ENCODE measurements around the gene PLEKHH1. TPM values are rescaled to one million over a fixed set of nuclear protein-coding genes. Genes with fewer than 3 reads are reported as not detected.
A peak's percentile ranks its signal among the peaks of the same experiment; 100 is the strongest.

The PLEKHH1 gene
- total RNA-seq, 2 donors from 2014 or later = 1.0 to 1.2 TPM

- H3K27ac Mint-ChIP-seq = no peak overlapping the region
- no peaks in the 10 kb centered on the region for H3K27me3 Mint-ChIP-seq (ENCODE audit: low read depth)
Measured at GRCh38 chr14:67567654-67568053, 34.6 kb downstream of the PLEKHH1 start.

GRCh38 chr14:67569011-67569650 lies 36.0 kb downstream of the PLEKHH1 start:
- Mint-ChIP-seq H3K36me3 (ENCODE audit: insufficient read depth in 2 of 2) (no peaks in the 10 kb centered on the region), H3K27ac (no peak overlapping the region), H3K27me3 (ENCODE audit: low read depth) (no peaks in the 10 kb centered on the region), H3K4me3 (no peak overlapping the region), H3K4me1 (ENCODE audit: low read depth) (peaks cover 5% of the 10 kb centered on the region), H3K9me3 (no peaks in the 10 kb centered on the region)
- DNase-seq (no peak), ATAC-seq (replicated peaks in 1 of 2) (no peak)

More at GRCh38 chr14:67567654-67568053, 34.6 kb downstream of the PLEKHH1 start:
- DNase-seq = no peak
- Mint-ChIP-seq H3K4me3 (no peak overlapping the region), H3K36me3 (ENCODE audit: insufficient read depth in 2 of 2) (no peaks in the 10 kb centered on the region), H3K9me3 (no peaks in the 10 kb centered on the region), H3K4me1 (ENCODE audit: low read depth) (peaks cover 5% of the 10 kb centered on the region)
- ATAC-seq (replicated peaks in 1 of 2) = no peak

DNA sequence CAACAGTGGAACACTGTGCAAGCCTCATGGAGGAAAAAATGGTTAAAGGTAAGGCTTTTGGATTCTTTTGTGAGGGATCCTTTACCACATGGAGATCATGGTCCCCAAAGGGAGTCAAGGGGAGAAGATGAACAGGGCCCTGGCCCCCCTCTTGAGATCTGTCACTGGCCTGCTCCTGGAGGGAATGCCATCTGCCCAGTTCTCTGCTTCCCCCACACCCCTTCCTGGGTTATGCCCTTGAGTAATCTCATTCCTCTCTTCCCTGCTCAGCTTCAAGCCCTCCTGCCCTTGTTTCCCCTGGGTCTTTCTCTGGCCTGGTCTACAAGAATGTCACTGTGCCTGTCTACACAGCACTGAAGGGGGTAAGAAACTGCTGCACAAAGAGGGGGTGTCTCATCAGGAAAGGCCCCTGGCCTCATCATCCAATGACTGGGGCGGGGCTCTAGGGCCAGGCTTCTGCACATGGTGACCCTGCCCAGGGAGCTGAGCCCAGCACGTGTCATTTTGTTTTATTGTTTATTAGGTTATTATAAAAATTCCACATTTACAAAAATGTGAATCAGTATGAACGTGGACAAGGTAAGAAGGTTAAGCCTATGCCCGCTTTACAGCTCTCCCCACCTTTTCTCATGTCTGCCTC lies 36.7 kb downstream of the PLEKHH1 start:
- no peaks in the 10 kb centered on the region for H3K27me3 Mint-ChIP-seq (ENCODE audit: low read depth)
- H3K36me3 Mint-ChIP-seq (ENCODE audit: insufficient read depth in 2 of 2) = no peaks in the 10 kb centered on the region
- no peaks in the 10 kb centered on the region for H3K9me3 Mint-ChIP-seq
- no peak overlapping the region for H3K4me3 Mint-ChIP-seq
- ATAC-seq (replicated peaks in 1 of 2) = no peak
- peaks cover 5% of the 10 kb centered on the region for H3K4me1 Mint-ChIP-seq (ENCODE audit: low read depth)
- no peak for DNase-seq
- H3K27ac Mint-ChIP-seq = no peak overlapping the region

- DNase-seq = no peak
Measured at GRCh38 chr14:67570453-67570852, 37.4 kb downstream of the PLEKHH1 start.

DNA sequence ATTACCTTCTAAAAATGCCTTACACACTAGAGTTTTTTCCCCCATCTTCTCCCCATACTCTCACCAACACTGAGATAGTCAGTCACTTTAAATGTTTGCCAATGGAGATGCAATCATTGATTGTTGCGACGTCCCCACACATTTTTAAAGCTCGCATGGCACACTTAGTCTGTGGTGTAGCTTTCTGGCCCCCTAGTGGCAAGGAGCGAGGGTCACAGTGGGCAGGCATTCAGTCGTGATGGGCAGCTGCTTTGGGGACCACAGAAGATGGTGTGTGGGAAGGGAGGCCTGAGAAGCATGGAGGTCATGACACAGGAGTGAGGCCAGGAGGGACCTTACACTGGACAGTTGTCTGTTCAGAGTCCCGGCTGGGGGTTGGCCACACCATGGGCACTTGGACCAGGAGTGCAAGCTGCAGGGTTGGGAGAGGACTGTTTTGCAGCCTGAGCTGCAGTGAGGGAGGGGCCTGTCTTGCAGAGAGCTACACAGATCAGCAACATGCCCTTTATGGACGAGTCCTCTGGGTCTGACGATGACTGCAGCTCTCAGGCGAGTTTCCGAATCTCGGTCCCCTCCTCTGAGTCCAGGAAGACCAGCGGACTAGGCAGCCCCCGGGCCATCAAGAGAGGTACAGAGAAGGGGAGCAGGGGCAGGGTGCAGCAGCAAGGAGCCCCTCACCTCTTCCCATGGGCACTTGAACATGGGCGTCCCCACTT lies 38.3 kb downstream of the PLEKHH1 start:
- H3K27ac Mint-ChIP-seq = no peak overlapping the region
- peak; percentile 88 to 92 for ATAC-seq (replicated peaks in 1 of 2)
- H3K4me1 Mint-ChIP-seq (ENCODE audit: low read depth) = peaks cover 5% of the 10 kb centered on the region
- DNase-seq = peak; percentile 71 to 73
- no peaks in the 10 kb centered on the region for H3K36me3 Mint-ChIP-seq (ENCODE audit: insufficient read depth in 2 of 2)
- no peak overlapping the region for H3K4me3 Mint-ChIP-seq
- H3K9me3 Mint-ChIP-seq = no peaks in the 10 kb centered on the region
- no peaks in the 10 kb centered on the region for H3K27me3 Mint-ChIP-seq (ENCODE audit: low read depth)

More at GRCh38 chr14:67570453-67570852, 37.4 kb downstream of the PLEKHH1 start:
- Mint-ChIP-seq H3K36me3 (ENCODE audit: insufficient read depth in 2 of 2) (no peaks in the 10 kb centered on the region), H3K27ac (no peak overlapping the region), H3K9me3 (no peaks in the 10 kb centered on the region), H3K4me1 (ENCODE audit: low read depth) (peaks cover 5% of the 10 kb centered on the region), H3K4me3 (no peak overlapping the region), H3K27me3 (ENCODE audit: low read depth) (no peaks in the 10 kb centered on the region)
- ATAC-seq (replicated peaks in 1 of 2) = no peak

GRCh38 chr14:67571991-67572323 lies 38.9 kb downstream of the PLEKHH1 start:
- no peak overlapping the region for H3K27ac Mint-ChIP-seq
- H3K9me3 Mint-ChIP-seq = no peaks in the 10 kb centered on the region
- peaks cover 5% of the 10 kb centered on the region for H3K4me1 Mint-ChIP-seq (ENCODE audit: low read depth)
- ATAC-seq (replicated peaks in 1 of 2) (peak in 1 of 2 donors; percentile 8), DNase-seq (no peak)
- H3K36me3 Mint-ChIP-seq (ENCODE audit: insufficient read depth in 2 of 2) = no peaks in the 10 kb centered on the region
- H3K4me3 Mint-ChIP-seq = no peak overlapping the region
- no peaks in the 10 kb centered on the region for H3K27me3 Mint-ChIP-seq (ENCODE audit: low read depth)

- Mint-ChIP-seq H3K36me3 (ENCODE audit: insufficient read depth in 2 of 2) (no peaks in the 10 kb centered on the region), H3K9me3 (no peaks in the 10 kb centered on the region), H3K27me3 (ENCODE audit: low read depth) (no peaks in the 10 kb centered on the region), H3K4me1 (ENCODE audit: low read depth) (peaks cover 5% of the 10 kb centered on the region), H3K4me3 (no peak overlapping the region), H3K27ac (no peak overlapping the region)
- DNase-seq (no peak), ATAC-seq (replicated peaks in 1 of 2) (no peak)
Measured at GRCh38 chr14:67572608-67573007, 39.5 kb downstream of the PLEKHH1 start.

DNA sequence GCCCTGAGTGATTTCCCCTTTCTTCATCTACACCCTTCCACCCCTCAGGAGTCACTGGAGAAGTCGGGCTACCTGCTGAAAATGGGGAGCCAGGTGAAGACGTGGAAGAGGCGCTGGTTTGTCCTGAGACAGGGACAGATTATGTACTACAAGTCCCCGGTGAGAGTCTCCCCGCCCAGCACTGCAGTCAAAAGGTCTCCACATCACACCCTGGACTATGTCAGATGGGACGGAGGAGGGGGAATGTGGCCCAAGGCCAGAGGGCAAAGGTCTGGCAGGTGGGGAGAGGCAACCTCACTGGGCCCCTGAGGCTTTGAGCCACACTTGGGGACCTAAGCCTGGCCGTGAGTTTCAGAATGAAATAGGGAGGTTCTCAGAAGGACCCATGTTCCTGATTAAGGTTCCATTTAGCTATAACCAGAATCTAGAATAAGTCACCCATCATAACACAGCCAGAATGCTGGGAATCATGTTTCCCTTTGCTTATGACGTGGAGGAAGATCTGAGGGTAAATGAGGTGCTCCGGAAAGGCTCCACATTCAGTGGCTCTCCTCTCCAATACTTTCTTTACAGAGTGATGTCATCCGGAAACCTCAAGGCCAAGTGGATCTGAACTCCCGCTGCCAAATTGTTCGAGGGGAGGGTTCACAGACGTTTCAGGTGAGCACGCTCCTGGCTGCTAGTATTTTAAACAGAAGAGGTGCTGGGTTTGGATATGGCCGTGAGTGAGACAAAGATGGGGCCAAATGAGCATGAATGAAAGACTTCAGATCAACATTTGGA lies 40.3 kb downstream of the PLEKHH1 start:
- no peaks in the 10 kb centered on the region for H3K27me3 Mint-ChIP-seq (ENCODE audit: low read depth)
- peaks cover 5% of the 10 kb centered on the region for H3K4me1 Mint-ChIP-seq (ENCODE audit: low read depth)
- ATAC-seq (replicated peaks in 1 of 2) (no peak), DNase-seq (no peak)
- no peak overlapping the region for H3K4me3 Mint-ChIP-seq
- no peak overlapping the region for H3K27ac Mint-ChIP-seq
- no peaks in the 10 kb centered on the region for H3K9me3 Mint-ChIP-seq
- H3K36me3 Mint-ChIP-seq (ENCODE audit: insufficient read depth in 2 of 2) = no peaks in the 10 kb centered on the region

- no peak overlapping the region for H3K27ac Mint-ChIP-seq
- DNase-seq (no peak), ATAC-seq (replicated peaks in 1 of 2) (no peak)
- no peaks in the 10 kb centered on the region for H3K27me3 Mint-ChIP-seq (ENCODE audit: low read depth)
- no peaks in the 10 kb centered on the region for H3K36me3 Mint-ChIP-seq (ENCODE audit: insufficient read depth in 2 of 2)
- no peaks in the 10 kb centered on the region for H3K9me3 Mint-ChIP-seq
- H3K4me1 Mint-ChIP-seq (ENCODE audit: low read depth) = peaks cover 5% of the 10 kb centered on the region
- H3K4me3 Mint-ChIP-seq = no peak overlapping the region
Measured at GRCh38 chr14:67574156-67574555, 41.1 kb downstream of the PLEKHH1 start.

DNA sequence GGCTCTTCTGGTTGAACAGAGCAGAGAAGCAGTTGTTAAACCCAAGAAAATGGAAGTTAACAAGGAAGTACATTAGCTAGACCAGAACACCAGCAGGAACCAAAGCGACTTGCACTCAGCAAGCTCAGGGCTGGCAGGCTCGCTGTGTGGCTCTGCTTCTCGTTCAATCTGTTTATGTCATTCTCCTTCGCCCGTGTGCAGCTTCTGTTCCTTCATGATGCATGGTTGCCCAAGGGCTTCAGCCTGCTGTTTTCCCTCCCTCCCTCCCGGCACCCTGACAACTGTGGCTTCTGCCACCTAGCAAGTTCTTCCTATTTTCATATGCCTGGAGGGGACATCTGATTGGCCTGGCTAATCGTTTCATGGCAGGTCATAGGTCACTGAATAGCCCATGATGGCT lies 41.7 kb downstream of the PLEKHH1 start:
- H3K36me3 Mint-ChIP-seq (ENCODE audit: insufficient read depth in 2 of 2) = no peaks in the 10 kb centered on the region
- no peaks in the 10 kb centered on the region for H3K27me3 Mint-ChIP-seq (ENCODE audit: low read depth)
- DNase-seq = no peak

GRCh38 chr14:67575684-67576083 lies 42.6 kb downstream of the PLEKHH1 start:
- ATAC-seq (replicated peaks in 1 of 2) (no peak), DNase-seq (no peak)
- Mint-ChIP-seq H3K4me3 (no peak overlapping the region), H3K27me3 (ENCODE audit: low read depth) (no peaks in the 10 kb centered on the region), H3K4me1 (ENCODE audit: low read depth) (peaks cover 5% of the 10 kb centered on the region), H3K27ac (no peak overlapping the region), H3K9me3 (no peaks in the 10 kb centered on the region), H3K36me3 (ENCODE audit: insufficient read depth in 2 of 2) (no peaks in the 10 kb centered on the region)

More for the DNA sequence above, 41.7 kb downstream of the PLEKHH1 start:
- peaks cover 5% of the 10 kb centered on the region for H3K4me1 Mint-ChIP-seq (ENCODE audit: low read depth)
- no peaks in the 10 kb centered on the region for H3K9me3 Mint-ChIP-seq
- H3K27ac Mint-ChIP-seq = no peak overlapping the region
- ATAC-seq (replicated peaks in 1 of 2) = no peak
- H3K4me3 Mint-ChIP-seq = no peak overlapping the region

DNA sequence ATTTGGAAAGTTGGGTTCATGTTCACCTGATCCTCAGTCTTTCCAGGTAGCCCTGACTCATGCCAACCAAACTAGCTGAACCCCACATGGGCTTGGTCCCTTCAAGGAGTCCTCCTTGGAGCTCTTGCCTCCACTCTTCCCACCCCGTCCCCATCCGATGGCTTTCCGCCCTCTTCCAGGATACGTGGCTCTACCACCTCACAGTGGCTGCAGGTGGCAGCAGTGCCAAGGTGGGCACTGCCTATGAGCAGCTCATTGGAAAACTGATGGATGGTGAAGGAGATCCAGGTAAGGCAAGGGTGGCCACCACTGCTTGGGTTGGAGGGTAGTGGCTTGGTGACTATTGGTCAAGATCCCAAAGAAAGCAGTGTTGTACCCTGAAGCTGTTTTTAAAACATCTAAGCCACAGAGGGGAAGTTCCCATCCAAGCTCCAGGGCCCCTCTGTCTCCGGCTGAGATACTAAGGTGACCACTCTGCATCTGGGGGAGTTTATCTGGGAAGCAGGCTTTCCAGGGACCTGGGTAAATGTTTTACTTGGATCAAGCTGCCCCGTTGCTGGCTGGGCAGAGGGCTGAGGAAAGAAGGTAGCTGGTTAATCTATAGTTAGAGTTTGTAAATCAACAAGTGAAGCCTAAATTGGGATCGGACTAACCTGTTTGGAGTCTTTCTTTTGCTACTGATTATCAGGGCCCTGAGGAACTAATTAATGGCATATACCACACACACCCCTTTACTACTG lies 43.3 kb downstream of the PLEKHH1 start:
- Mint-ChIP-seq H3K4me3 (no peak overlapping the region), H3K9me3 (no peaks in the 10 kb centered on the region), H3K36me3 (ENCODE audit: insufficient read depth in 2 of 2) (no peaks in the 10 kb centered on the region), H3K27ac (no peak overlapping the region), H3K4me1 (ENCODE audit: low read depth) (peaks cover 2% of the 10 kb centered on the region), H3K27me3 (ENCODE audit: low read depth) (no peaks in the 10 kb centered on the region)
- ATAC-seq (replicated peaks in 1 of 2) (no peak), DNase-seq (no peak)
